Measurements from ENCODE around the gene PXMP2. TPM values are rescaled to one million over a fixed set of nuclear protein-coding genes. Genes with fewer than 3 reads are reported as not detected.

PXMP2 gene
- polyA plus RNA-seq, 4 donors = 47.2 to 121 (median 80.8) TPM

DNA sequence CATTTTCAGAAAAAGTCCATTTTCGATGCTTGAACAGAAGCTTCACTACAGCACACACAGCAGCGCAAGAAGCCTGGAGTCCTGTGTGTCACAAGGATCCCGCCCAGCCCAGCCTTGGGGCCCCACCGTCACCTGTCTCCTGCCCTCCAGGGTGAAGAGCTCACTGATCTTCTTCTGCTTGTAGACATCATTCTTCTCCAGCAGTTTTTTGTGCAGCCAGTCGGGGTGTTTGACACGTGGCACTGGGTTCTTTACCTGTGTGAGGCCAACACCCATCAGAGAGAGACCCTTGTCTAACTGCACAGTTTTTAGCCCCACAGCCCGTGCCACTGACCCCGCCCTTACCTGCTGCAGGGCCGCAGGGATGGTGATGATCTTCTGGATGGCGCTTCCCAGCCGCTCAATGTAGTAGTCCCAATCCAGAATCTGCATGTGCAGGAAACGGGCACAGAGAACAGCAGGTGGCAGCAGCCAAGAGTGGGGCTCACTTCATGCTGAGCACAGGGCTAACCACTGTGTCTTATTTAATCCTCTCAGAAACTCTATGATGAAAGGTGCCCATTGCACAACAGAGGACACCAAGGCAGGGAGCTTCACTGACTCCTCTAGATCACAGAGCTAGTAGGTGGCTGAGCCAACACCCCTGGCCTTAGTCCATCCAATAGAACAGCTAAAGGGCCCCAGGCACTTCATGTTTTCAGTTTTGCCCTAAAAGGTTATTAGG lies 30.2 kb upstream of the PXMP2 start:
- 94 to 96% (median 94%) methylated on average over 12 of the region's 12 CpGs for WGBS, 3 donors
- Histone ChIP-seq H3K36me3 (ENCODE audit: control insufficient read depth in 3 of 3, insufficient read depth in 2 of 3, low read depth in 1 of 3, low read length in 3 of 3) (peaks cover 11 to 68% (median 28%) of the 10 kb centered on the region in 3 donors), H3K4me3 (ENCODE audit: low read depth in 1 of 3, low read length in 3 of 3) (no peak overlapping the region), H3K4me1 (ENCODE audit: control insufficient read depth in 3 of 3, insufficient read depth in 2 of 3, low read depth in 1 of 3, low read length in 2 of 3) (no peaks in the 10 kb centered on the region), H3K27ac (ENCODE audit: low read depth in 1 of 3, low read length in 2 of 3) (no peak overlapping the region), H3K9me3 (ENCODE audit: control insufficient read depth in 2 of 2, insufficient read depth in 1 of 2, low read depth in 1 of 2, low read length in 1 of 2) (no peaks in the 10 kb centered on the region), H3K27me3 (ENCODE audit: control insufficient read depth in 3 of 3, insufficient read depth in 3 of 3, low read length in 3 of 3) (no peaks in the 10 kb centered on the region)
- DNase-seq (peak in 1 of 2 donors; percentile 5), FAIRE-seq (no peak)

DNA sequence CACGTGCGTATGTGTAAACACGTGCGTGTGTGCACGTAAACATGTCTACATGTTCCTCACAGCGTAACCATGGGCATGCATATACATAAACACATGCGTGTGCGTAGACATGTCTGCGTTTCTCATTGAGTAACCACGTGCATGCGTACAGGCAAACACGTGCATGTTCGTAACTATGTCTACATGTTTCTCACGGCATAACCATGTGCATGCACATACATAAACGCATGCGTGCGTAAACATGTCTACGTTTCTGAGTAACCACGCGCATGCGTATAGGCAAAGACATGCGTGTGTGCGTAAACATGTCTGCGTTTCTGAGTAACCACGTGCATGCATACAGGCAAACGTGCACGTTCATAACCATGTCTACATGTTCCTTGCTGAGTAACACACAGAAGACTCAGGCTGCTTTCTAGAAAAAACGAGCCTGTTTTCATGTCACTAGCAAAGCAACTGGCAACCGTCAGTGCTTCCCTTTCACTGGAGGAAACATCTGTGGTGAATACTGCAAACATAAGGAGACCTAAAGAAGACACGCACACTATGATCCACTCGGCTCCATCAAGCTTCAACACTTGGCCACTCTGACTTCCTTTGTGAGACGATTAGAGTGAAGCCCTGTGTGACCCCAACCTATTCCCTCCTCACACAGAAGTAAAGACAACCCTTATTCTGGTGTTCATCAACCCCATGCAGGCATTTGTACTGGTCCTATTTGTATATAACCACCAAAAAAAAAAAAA lies 29.1 kb upstream of the PXMP2 start:
- H3K9me3 ChIP-seq (ENCODE audit: control insufficient read depth in 2 of 2, insufficient read depth in 1 of 2, low read depth in 1 of 2, low read length in 1 of 2) = no peaks in the 10 kb centered on the region
- no peaks in the 10 kb centered on the region for H3K4me1 ChIP-seq (ENCODE audit: control insufficient read depth in 3 of 3, insufficient read depth in 2 of 3, low read depth in 1 of 3, low read length in 2 of 3)
- no peak overlapping the region for H3K27ac ChIP-seq (ENCODE audit: low read depth in 1 of 3, low read length in 2 of 3)
- FAIRE-seq (no peak), DNase-seq (no peak)
- 90 to 96% (median 95%) methylated on average over 32 of the region's 32 CpGs for WGBS, 3 donors
- no peaks in the 10 kb centered on the region for H3K27me3 ChIP-seq (ENCODE audit: control insufficient read depth in 3 of 3, insufficient read depth in 3 of 3, low read length in 3 of 3)
- H3K36me3 ChIP-seq (ENCODE audit: control insufficient read depth in 3 of 3, insufficient read depth in 2 of 3, low read depth in 1 of 3, low read length in 3 of 3) = peaks cover 13 to 69% (median 33%) of the 10 kb centered on the region in 3 donors
- no peak overlapping the region for H3K4me3 ChIP-seq (ENCODE audit: low read depth in 1 of 3, low read length in 3 of 3)

DNA sequence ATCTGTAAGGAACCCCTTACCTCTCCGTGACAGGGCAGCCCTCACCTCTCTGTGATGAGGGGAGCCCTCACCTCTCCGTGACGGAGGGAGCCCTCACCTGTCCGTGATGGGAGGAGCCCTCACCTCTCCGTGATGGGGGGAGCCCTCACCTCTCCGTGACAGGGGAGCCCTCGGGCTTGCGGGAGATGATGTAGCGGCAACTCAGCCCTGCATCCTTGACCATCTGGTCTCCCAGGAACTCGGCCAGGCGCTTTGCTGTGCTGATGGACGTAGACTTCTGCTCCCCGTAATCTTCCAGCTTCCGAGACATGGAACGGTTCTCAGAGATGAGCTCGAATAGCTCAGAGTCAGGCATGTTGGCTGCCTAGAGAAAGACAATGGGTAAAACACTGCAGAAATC lies 28.2 kb upstream of the PXMP2 start:
- Histone ChIP-seq H3K36me3 (ENCODE audit: control insufficient read depth in 3 of 3, insufficient read depth in 2 of 3, low read depth in 1 of 3, low read length in 3 of 3) (peaks cover 13 to 76% (median 34%) of the 10 kb centered on the region in 3 donors), H3K4me3 (ENCODE audit: low read depth in 1 of 3, low read length in 3 of 3) (no peak overlapping the region), H3K9me3 (ENCODE audit: control insufficient read depth in 2 of 2, insufficient read depth in 1 of 2, low read depth in 1 of 2, low read length in 1 of 2) (no peaks in the 10 kb centered on the region), H3K27ac (ENCODE audit: low read depth in 1 of 3, low read length in 2 of 3) (no peak overlapping the region), H3K4me1 (ENCODE audit: control insufficient read depth in 3 of 3, insufficient read depth in 2 of 3, low read depth in 1 of 3, low read length in 2 of 3) (no peaks in the 10 kb centered on the region), H3K27me3 (ENCODE audit: control insufficient read depth in 3 of 3, insufficient read depth in 3 of 3, low read length in 3 of 3) (no peaks in the 10 kb centered on the region)
- WGBS, 3 donors = 92 to 98% (median 93%) methylated on average over 16 of the region's 16 CpGs
- no peak for FAIRE-seq
- no peak for DNase-seq

DNA sequence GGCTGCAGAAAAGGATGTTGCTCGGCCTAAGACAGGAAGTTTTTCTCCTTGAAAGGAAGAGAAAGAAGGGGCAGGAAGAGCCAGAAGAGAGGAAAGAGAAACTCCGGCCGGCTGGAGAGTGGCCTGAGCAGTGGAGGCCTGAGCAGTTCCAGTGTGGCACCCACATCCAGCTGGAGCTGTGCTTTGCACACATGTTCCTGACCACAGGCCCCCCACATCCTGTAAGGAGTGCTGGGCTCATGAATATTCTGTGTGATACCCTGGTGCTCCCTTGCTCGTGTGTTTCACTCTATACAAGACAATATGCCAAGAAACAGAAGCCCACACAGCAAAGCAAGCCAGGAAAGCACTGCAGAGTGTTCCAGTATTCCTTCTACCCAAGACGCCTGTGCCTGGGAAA lies 27.3 kb upstream of the PXMP2 start:
- FAIRE-seq = no peak
- 66 to 85% (median 82%) methylated on average over 5 of the region's 5 CpGs for WGBS, 3 donors
- Histone ChIP-seq H3K4me3 (ENCODE audit: low read depth in 1 of 3, low read length in 3 of 3) (no peak overlapping the region), H3K36me3 (ENCODE audit: control insufficient read depth in 3 of 3, insufficient read depth in 2 of 3, low read depth in 1 of 3, low read length in 3 of 3) (peaks cover 16 to 80% (median 36%) of the 10 kb centered on the region in 3 donors), H3K9me3 (ENCODE audit: control insufficient read depth in 2 of 2, insufficient read depth in 1 of 2, low read depth in 1 of 2, low read length in 1 of 2) (no peaks in the 10 kb centered on the region), H3K27ac (ENCODE audit: low read depth in 1 of 3, low read length in 2 of 3) (no peak overlapping the region), H3K27me3 (ENCODE audit: control insufficient read depth in 3 of 3, insufficient read depth in 3 of 3, low read length in 3 of 3) (no peaks in the 10 kb centered on the region), H3K4me1 (ENCODE audit: control insufficient read depth in 3 of 3, insufficient read depth in 2 of 3, low read depth in 1 of 3, low read length in 2 of 3) (no peaks in the 10 kb centered on the region)
- DNase-seq = no peak

DNA sequence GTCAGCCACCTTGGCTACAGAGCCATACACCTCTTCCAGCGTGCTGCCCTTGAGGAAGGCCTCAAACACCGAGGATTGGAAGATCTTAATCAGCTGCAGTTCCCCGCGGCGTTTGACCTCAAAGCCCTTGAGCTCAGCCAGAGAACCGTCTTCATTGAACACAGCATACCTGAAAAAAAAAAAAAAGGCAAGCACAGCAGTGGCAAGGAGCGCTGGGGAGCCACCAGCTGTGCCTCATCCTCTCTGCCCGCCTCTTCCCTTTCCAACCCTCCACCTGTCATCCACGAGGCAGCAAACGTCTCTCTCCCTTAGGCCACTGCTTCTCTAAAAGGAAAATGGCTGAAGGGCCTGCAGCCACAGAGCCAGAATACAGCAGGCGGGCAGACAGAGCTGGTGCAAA lies 26.4 kb upstream of the PXMP2 start:
- DNase-seq (no peak), FAIRE-seq (no peak)
- Histone ChIP-seq H3K4me3 (ENCODE audit: low read depth in 1 of 3, low read length in 3 of 3) (no peak overlapping the region), H3K9me3 (ENCODE audit: control insufficient read depth in 2 of 2, insufficient read depth in 1 of 2, low read depth in 1 of 2, low read length in 1 of 2) (no peaks in the 10 kb centered on the region), H3K27ac (ENCODE audit: low read depth in 1 of 3, low read length in 2 of 3) (no peak overlapping the region), H3K27me3 (ENCODE audit: control insufficient read depth in 3 of 3, insufficient read depth in 3 of 3, low read length in 3 of 3) (no peaks in the 10 kb centered on the region), H3K4me1 (ENCODE audit: control insufficient read depth in 3 of 3, insufficient read depth in 2 of 3, low read depth in 1 of 3, low read length in 2 of 3) (no peaks in the 10 kb centered on the region), H3K36me3 (ENCODE audit: control insufficient read depth in 3 of 3, insufficient read depth in 2 of 3, low read depth in 1 of 3, low read length in 3 of 3) (peaks cover 18 to 81% (median 35%) of the 10 kb centered on the region in 3 donors)
- 81 to 84% (median 82%) methylated on average over 11 of the region's 11 CpGs for WGBS, 3 donors

DNA sequence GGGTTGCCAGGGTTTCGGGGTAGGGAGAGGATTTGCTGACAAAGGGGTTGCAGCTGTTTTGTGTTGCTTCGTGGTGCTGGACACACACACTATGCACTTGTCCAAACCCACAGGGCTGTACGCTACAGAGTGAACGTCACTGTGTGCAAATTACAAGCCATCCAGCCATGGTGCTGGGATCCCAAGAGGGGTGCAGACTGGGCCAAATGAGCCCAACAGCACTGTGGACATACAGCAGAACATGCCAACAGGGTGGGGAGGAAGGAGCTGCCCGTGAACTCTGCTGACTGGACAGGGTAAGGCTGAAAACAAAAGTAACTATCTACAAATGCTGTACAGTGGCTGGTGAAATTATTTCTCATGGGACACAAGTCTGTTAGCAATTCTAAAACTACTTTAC lies 25.4 kb upstream of the PXMP2 start:
- Histone ChIP-seq H3K27ac (ENCODE audit: low read depth in 1 of 3, low read length in 2 of 3) (no peak overlapping the region), H3K4me3 (ENCODE audit: low read depth in 1 of 3, low read length in 3 of 3) (no peak overlapping the region), H3K4me1 (ENCODE audit: control insufficient read depth in 3 of 3, insufficient read depth in 2 of 3, low read depth in 1 of 3, low read length in 2 of 3) (no peaks in the 10 kb centered on the region), H3K36me3 (ENCODE audit: control insufficient read depth in 3 of 3, insufficient read depth in 2 of 3, low read depth in 1 of 3, low read length in 3 of 3) (peaks cover 17 to 85% (median 37%) of the 10 kb centered on the region in 3 donors), H3K27me3 (ENCODE audit: control insufficient read depth in 3 of 3, insufficient read depth in 3 of 3, low read length in 3 of 3) (no peaks in the 10 kb centered on the region), H3K9me3 (ENCODE audit: control insufficient read depth in 2 of 2, insufficient read depth in 1 of 2, low read depth in 1 of 2, low read length in 1 of 2) (no peaks in the 10 kb centered on the region)
- no peak for FAIRE-seq
- DNase-seq = no peak
- 77 to 95% (median 81%) methylated on average over 5 of the region's 5 CpGs for WGBS, 3 donors

DNA sequence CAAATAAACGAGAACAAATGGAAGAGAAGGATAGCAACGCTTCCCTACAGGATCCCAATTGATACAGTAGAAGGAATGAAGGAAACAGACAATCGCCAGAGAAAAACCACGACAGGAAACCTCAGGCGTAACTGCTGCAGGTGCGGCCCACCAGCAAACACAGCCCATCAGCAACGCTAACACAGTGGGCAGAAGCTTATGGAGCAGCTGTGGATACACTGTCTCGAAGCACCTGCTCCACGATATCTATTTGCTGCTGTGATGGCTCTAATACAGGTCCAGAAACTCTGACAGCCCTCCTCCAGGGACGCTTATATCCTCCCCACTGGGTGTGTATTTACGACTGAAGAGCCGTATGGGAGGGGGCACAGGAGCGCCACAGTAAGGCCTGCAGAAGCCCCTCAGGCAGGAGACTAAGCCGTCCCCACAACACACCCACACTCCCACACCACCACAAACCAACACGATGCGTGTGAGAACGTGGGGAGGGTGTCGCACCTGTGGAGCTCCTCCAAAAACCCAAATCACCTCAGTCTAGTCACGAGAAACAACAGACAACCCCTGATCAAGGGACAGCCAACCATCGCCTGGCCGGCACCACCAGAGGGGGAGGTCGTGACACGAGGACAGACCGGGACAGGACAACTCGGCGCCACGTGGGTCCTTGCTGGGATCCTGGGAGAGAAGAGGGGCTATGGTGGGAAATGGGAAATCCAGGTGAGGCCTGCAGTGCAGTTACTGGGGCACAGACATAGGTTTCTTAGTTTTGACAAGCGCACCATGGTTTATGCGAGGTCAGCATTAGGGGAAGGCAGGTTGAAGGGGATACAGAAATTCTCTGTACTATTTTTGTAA lies 24.3 kb upstream of the PXMP2 start:
- Histone ChIP-seq H3K4me1 (ENCODE audit: control insufficient read depth in 3 of 3, insufficient read depth in 2 of 3, low read depth in 1 of 3, low read length in 2 of 3) (no peaks in the 10 kb centered on the region), H3K9me3 (ENCODE audit: control insufficient read depth in 2 of 2, insufficient read depth in 1 of 2, low read depth in 1 of 2, low read length in 1 of 2) (no peaks in the 10 kb centered on the region), H3K36me3 (ENCODE audit: control insufficient read depth in 3 of 3, insufficient read depth in 2 of 3, low read depth in 1 of 3, low read length in 3 of 3) (peaks cover 14 to 85% (median 40%) of the 10 kb centered on the region in 3 donors), H3K27me3 (ENCODE audit: control insufficient read depth in 3 of 3, insufficient read depth in 3 of 3, low read length in 3 of 3) (no peaks in the 10 kb centered on the region), H3K27ac (ENCODE audit: low read depth in 1 of 3, low read length in 2 of 3) (no peak overlapping the region), H3K4me3 (ENCODE audit: low read depth in 1 of 3, low read length in 3 of 3) (no peak overlapping the region)
- DNase-seq (no peak), FAIRE-seq (no peak)
- 87 to 94% (median 88%) methylated on average over 29 of the region's 29 CpGs for WGBS, 3 donors

All from small intestine (tissue), 7 donors.